ENCODE data around the gene RASGRP4. TPM values are rescaled to one million over a fixed set of nuclear protein-coding genes. Genes with fewer than 3 reads are reported as not detected.

RASGRP4 gene
- total RNA-seq, 1 donor from 2014 or later = not detected

- Histone ChIP-seq H3K9ac (ENCODE audit: low read length) (no peak overlapping the region), H2AFZ (ENCODE audit: low read depth, low read length) (no peak overlapping the region), H3K9me3 (ENCODE audit: insufficient read depth, low read depth, low read length) (no peaks in the 10 kb centered on the region), H3K4me2 (ENCODE audit: low read length) (no peak overlapping the region), H3K79me2 (ENCODE audit: insufficient read depth, low read length) (no peaks in the 10 kb centered on the region), H3K36me3 (ENCODE audit: insufficient read depth, low read length) (no peaks in the 10 kb centered on the region), H4K20me1 (ENCODE audit: insufficient read depth, low read length) (no peaks in the 10 kb centered on the region), H3K4me3 (ENCODE audit: insufficient read depth, low read depth, low read length) (no peak overlapping the region), H3K4me1 (ENCODE audit: insufficient read depth, low read length) (no peaks in the 10 kb centered on the region), H3K27me3 (ENCODE audit: insufficient read depth, low read length) (peaks cover 5% of the 10 kb centered on the region), H3K27ac (ENCODE audit: low read depth, low read length) (no peak overlapping the region)
- DNase-seq (ENCODE audit: low read depth) (no peak), FAIRE-seq (no peak)
- H3K4me3 Mint-ChIP-seq (ENCODE audit: unreplicated experiment) = no peak overlapping the region
- H3K27me3 Mint-ChIP-seq (ENCODE audit: low read depth, unreplicated experiment) = peaks cover 38% of the 10 kb centered on the region
- peaks cover 2% of the 10 kb centered on the region for H3K9me3 Mint-ChIP-seq (ENCODE audit: unreplicated experiment)
- TF ChIP-seq EZH2 (IDR thresholded peaks at IDR 0.05; ENCODE audit: insufficient read depth, low read length) (no peak), CTCF (IDR thresholded peaks at IDR 0.05; ENCODE audit: insufficient read depth, low read depth, low read length) (no peak)
- no peak overlapping the region for H3K27ac Mint-ChIP-seq (ENCODE audit: unreplicated experiment)
- peaks cover 3% of the 10 kb centered on the region for H3K36me3 Mint-ChIP-seq (ENCODE audit: low read depth, unreplicated experiment)
- no peaks in the 10 kb centered on the region for H3K4me1 Mint-ChIP-seq (ENCODE audit: low read depth, unreplicated experiment)
Measured at GRCh38 chr19:38445362-38445761, 19.3 kb upstream of the RASGRP4 start.

DNA sequence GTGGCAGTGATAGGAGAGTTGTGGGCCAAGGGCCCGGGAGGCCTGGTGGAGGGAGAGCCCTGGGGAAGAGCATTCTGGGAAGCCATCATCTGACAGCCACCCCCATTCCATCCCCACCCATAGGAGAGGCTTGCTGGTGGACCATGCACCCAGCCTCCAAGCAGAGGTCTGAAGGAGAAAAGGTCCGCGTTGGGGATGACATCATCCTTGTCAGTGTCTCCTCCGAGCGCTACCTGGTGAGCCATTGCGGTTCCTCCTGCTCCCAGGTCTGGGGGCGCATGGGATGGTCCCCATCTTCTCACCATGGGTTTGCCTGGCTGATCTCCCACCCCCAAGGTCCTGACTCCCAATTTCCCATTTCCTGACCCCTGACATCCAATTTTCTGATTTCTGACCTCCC lies 18.0 kb upstream of the RASGRP4 start:
- Histone ChIP-seq H3K4me1 (ENCODE audit: insufficient read depth, low read length) (no peaks in the 10 kb centered on the region), H3K9me3 (ENCODE audit: insufficient read depth, low read depth, low read length) (no peaks in the 10 kb centered on the region), H3K79me2 (ENCODE audit: insufficient read depth, low read length) (no peaks in the 10 kb centered on the region), H3K27ac (ENCODE audit: low read depth, low read length) (no peak overlapping the region), H4K20me1 (ENCODE audit: insufficient read depth, low read length) (no peaks in the 10 kb centered on the region), H2AFZ (ENCODE audit: low read depth, low read length) (no peak overlapping the region), H3K9ac (ENCODE audit: low read length) (no peak overlapping the region), H3K4me2 (ENCODE audit: low read length) (no peak overlapping the region), H3K27me3 (ENCODE audit: insufficient read depth, low read length) (peaks cover 2% of the 10 kb centered on the region), H3K36me3 (ENCODE audit: insufficient read depth, low read length) (no peaks in the 10 kb centered on the region), H3K4me3 (ENCODE audit: insufficient read depth, low read depth, low read length) (no peak overlapping the region)
- Mint-ChIP-seq H3K9me3 (ENCODE audit: unreplicated experiment) (no peaks in the 10 kb centered on the region), H3K27me3 (ENCODE audit: low read depth, unreplicated experiment) (peaks cover 31% of the 10 kb centered on the region), H3K4me3 (ENCODE audit: unreplicated experiment) (no peak overlapping the region), H3K4me1 (ENCODE audit: low read depth, unreplicated experiment) (no peaks in the 10 kb centered on the region), H3K36me3 (ENCODE audit: low read depth, unreplicated experiment) (no peaks in the 10 kb centered on the region), H3K27ac (ENCODE audit: unreplicated experiment) (no peak overlapping the region)
- FAIRE-seq (no peak), DNase-seq (ENCODE audit: low read depth) (no peak)
- TF ChIP-seq CTCF (IDR thresholded peaks at IDR 0.05; ENCODE audit: insufficient read depth, low read depth, low read length) (no peak), EZH2 (IDR thresholded peaks at IDR 0.05; ENCODE audit: insufficient read depth, low read length) (no peak)

DNA sequence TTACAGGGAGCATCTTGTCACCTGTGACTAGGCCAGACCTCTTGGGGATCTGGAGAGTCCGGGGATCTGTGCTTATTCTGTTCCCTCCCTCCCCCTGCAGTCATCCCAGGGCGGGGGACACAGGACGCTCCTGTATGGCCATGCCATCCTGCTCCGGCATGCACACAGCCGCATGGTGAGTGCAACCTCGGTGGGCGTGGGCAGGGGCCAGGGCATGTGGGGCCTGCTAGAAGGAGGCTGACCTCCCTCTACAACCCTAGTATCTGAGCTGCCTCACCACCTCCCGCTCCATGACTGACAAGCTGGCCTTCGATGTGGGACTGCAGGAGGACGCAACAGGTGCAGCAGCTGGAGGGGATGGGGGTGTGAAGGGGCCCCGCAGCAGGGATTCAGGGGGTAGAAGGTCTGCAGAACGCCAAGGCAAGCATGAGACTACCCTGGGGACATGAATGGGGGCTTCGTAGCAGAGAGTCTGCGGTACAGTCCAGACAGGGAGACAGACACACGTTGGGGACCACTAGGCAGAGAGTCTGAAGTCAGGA lies 17.5 kb upstream of the RASGRP4 start:
- H3K27ac Mint-ChIP-seq (ENCODE audit: unreplicated experiment) = no peak overlapping the region
- H3K4me3 Mint-ChIP-seq (ENCODE audit: unreplicated experiment) = no peak overlapping the region
- peaks cover 26% of the 10 kb centered on the region for H3K27me3 Mint-ChIP-seq (ENCODE audit: low read depth, unreplicated experiment)
- Histone ChIP-seq H3K4me2 (ENCODE audit: low read length) (no peak overlapping the region), H3K9ac (ENCODE audit: low read length) (no peak overlapping the region), H3K27me3 (ENCODE audit: insufficient read depth, low read length) (no peaks in the 10 kb centered on the region), H3K36me3 (ENCODE audit: insufficient read depth, low read length) (no peaks in the 10 kb centered on the region), H3K27ac (ENCODE audit: low read depth, low read length) (no peak overlapping the region), H4K20me1 (ENCODE audit: insufficient read depth, low read length) (no peaks in the 10 kb centered on the region), H3K79me2 (ENCODE audit: insufficient read depth, low read length) (no peaks in the 10 kb centered on the region), H2AFZ (ENCODE audit: low read depth, low read length) (no peak overlapping the region), H3K4me1 (ENCODE audit: insufficient read depth, low read length) (no peaks in the 10 kb centered on the region), H3K4me3 (ENCODE audit: insufficient read depth, low read depth, low read length) (no peak overlapping the region), H3K9me3 (ENCODE audit: insufficient read depth, low read depth, low read length) (no peaks in the 10 kb centered on the region)
- FAIRE-seq (no peak), DNase-seq (ENCODE audit: low read depth) (no peak)
- no peaks in the 10 kb centered on the region for H3K9me3 Mint-ChIP-seq (ENCODE audit: unreplicated experiment)
- no peak for TF ChIP-seq EZH2 (IDR thresholded peaks at IDR 0.05; ENCODE audit: insufficient read depth, low read length)
- TF ChIP-seq CTCF (IDR thresholded peaks at IDR 0.05; ENCODE audit: insufficient read depth, low read depth, low read length) = no peak
- no peaks in the 10 kb centered on the region for H3K4me1 Mint-ChIP-seq (ENCODE audit: low read depth, unreplicated experiment)
- no peaks in the 10 kb centered on the region for H3K36me3 Mint-ChIP-seq (ENCODE audit: low read depth, unreplicated experiment)
